GM12891 (cell line): Measurements from ENCODE around the gene VCAN.

ENCODE experiments used
- POLR2A ChIP-seq: IDR thresholded peaks from 2 replicates; pipeline ENCODE4 v1.6.1; 2011; ENCODE audit warnings: low read depth, low read length, control low read depth
- POLR2AphosphoS5 ChIP-seq: IDR thresholded peaks from 2 replicates; pipeline ENCODE4 v1.6.1; 2011; ENCODE audit warnings: low read depth, low read length, control low read depth
- TAF1 ChIP-seq: IDR thresholded peaks from 2 replicates; pipeline ENCODE4 v1.6.1; 2011; ENCODE audit warnings: low read depth, low read length, control low read depth

- TF ChIP-seq POLR2AphosphoS5 (no peak), POLR2A (no peak), TAF1 (no peak)
Observed at GRCh38 chr5:83426855-83427254, 44.7 kb upstream of the VCAN start.
